SU-DHL-6 (cell line): ENCODE measurements around the gene RFC2.

Experiments used
- H2AFZ ChIP-seq: fragments of 200-600 bp; sonication (generic); 2 replicates; pipeline ENCODE4 v1.6.1; 2014; ENCODE audit warnings: low read depth, mild to moderate bottlenecking, moderate library complexity, mixed read lengths, antibody characterized with exemption, low read length; ENCODE audit not compliant: severe bottlenecking
- H3F3A ChIP-seq: fragments of 200-600 bp; shearing (Covaris generic); 2 replicates; pipeline ENCODE4 v1.6.0; 2016; ENCODE audit warnings: antibody characterized with exemption, mild to moderate bottlenecking; ENCODE audit not compliant: insufficient read depth
- H3K27ac ChIP-seq: fragments of 200-600 bp; sonication (generic); 2 replicates; pipeline ENCODE4 v1.5.1; 2016; ENCODE audit warnings: low read depth, mild to moderate bottlenecking, low read length, moderate library complexity, mixed read lengths
- H3K27me3 ChIP-seq: fragments of 200-600 bp; sonication (generic), shearing (Covaris generic); 2 replicates; pipeline ENCODE4 v1.6.0; 2014; ENCODE audit warnings: mild to moderate bottlenecking, low read length
- H3K36me3 ChIP-seq: fragments of 200-600 bp; sonication (generic); 2 replicates; pipeline ENCODE4 v1.6.1; 2014; ENCODE audit warnings: mild to moderate bottlenecking, low read length, mixed read lengths
- H3K4me2 ChIP-seq: fragments of 300-600, 200-600 bp; shearing (Covaris generic), sonication (generic); 2 replicates; pipeline ENCODE4 v1.6.0; 2014; ENCODE audit warnings: low read length, low read depth, mild to moderate bottlenecking; ENCODE audit not compliant: poor library complexity, severe bottlenecking
- H3K4me3 ChIP-seq: fragments of 200-600 bp; sonication (generic); 2 replicates; pipeline ENCODE4 v1.5.1; 2014; ENCODE audit warnings: antibody characterized with exemption, low read length, mild to moderate bottlenecking, mixed read lengths; ENCODE audit not compliant: insufficient read depth, poor library complexity, severe bottlenecking
- H3K79me2 ChIP-seq: fragments of 200-600 bp; sonication (generic); 2 replicates; pipeline ENCODE4 v1.6.1; 2014; ENCODE audit warnings: mild to moderate bottlenecking, low read length, moderate library complexity; ENCODE audit not compliant: insufficient read depth
- H3K9ac ChIP-seq: fragments of 200-600 bp; sonication (generic); 2 replicates; pipeline ENCODE4 v1.7.0; 2014; ENCODE audit warnings: mild to moderate bottlenecking, low read length
- H3K9me2 ChIP-seq: fragments of 200-600 bp; sonication (generic); replicated peaks from 2 replicates; pipeline ENCODE4 v1.6.1; 2014; ENCODE audit warnings: low read length; ENCODE audit not compliant: insufficient read depth
- H3K9me3 ChIP-seq: fragments of 200-600 bp; sonication (generic); 2 replicates; pipeline ENCODE4 v1.6.1; 2014; ENCODE audit warnings: low read length, mixed read lengths; ENCODE audit not compliant: insufficient read depth
- H4K20me1 ChIP-seq: fragments of 200-600 bp; sonication (generic); 2 replicates; pipeline ENCODE4 v1.6.1; 2014; ENCODE audit warnings: low read depth, mild to moderate bottlenecking, antibody characterized with exemption, low read length, moderate library complexity, mixed read lengths
- EZH2phosphoT487 ChIP-seq: fragments of 200-600 bp; sonication (generic), shearing (Covaris generic); conservative IDR thresholded peaks from 2 replicates; pipeline ENCODE4 v1.6.1; 2018; ENCODE audit warnings: mild to moderate bottlenecking, antibody characterized with exemption, low read length, moderate library complexity, mixed read lengths
- TF ChIP-seq, protein P1 (sequence below): fragments of 200-600 bp; sonication (generic); IDR thresholded peaks from one replicate; pipeline ENCODE4 v1.5.1; 2017; ENCODE audit warnings: antibody characterized with exemption, mild to moderate bottlenecking, low read length, moderate library complexity; ENCODE audit not compliant: insufficient read depth, poor library complexity, severe bottlenecking

RFC2 gene

DNA sequence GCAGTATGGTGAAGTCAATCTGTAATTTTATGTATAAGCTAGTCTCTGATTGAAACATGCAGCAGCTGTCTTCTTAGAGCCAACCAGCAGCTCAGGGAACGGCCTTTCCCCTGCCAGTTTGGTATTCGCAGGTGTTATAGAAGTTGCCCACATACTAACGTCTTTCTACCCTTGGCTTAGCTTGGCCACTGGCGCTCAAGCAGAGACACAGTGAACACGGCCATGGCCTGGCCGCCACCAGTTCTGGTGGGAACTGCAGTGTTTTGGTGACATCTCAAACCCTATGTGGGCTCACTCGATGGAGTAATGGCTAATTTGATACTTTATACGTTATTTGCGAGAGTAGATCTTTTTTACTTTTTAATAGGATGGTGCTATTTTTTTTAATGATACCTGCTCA, 63.0 kb downstream of the RFC2 start:
- TF ChIP-seq, protein P1, sequence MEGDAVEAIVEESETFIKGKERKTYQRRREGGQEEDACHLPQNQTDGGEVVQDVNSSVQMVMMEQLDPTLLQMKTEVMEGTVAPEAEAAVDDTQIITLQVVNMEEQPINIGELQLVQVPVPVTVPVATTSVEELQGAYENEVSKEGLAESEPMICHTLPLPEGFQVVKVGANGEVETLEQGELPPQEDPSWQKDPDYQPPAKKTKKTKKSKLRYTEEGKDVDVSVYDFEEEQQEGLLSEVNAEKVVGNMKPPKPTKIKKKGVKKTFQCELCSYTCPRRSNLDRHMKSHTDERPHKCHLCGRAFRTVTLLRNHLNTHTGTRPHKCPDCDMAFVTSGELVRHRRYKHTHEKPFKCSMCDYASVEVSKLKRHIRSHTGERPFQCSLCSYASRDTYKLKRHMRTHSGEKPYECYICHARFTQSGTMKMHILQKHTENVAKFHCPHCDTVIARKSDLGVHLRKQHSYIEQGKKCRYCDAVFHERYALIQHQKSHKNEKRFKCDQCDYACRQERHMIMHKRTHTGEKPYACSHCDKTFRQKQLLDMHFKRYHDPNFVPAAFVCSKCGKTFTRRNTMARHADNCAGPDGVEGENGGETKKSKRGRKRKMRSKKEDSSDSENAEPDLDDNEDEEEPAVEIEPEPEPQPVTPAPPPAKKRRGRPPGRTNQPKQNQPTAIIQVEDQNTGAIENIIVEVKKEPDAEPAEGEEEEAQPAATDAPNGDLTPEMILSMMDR = no peak
- H3K9me3 ChIP-seq = no peaks in the 10 kb centered on the region
- no peak overlapping the region for H3K4me3 ChIP-seq
- no peak overlapping the region for H3K9ac ChIP-seq
- no peak overlapping the region for H3K4me2 ChIP-seq
- H3K36me3 ChIP-seq = peaks cover 63% of the 10 kb centered on the region
- no peak overlapping the region for H3K27ac ChIP-seq
- H4K20me1 ChIP-seq = peaks cover 41% of the 10 kb centered on the region; the same call in 1 of the 2 replicates
- H3K79me2 ChIP-seq = peaks cover 40% of the 10 kb centered on the region
- H3K27me3 ChIP-seq = no peaks in the 10 kb centered on the region
- no peaks in the 10 kb centered on the region for H3K9me2 ChIP-seq
- H2AFZ ChIP-seq = no peak overlapping the region
- H3F3A ChIP-seq = no peaks in the 10 kb centered on the region

DNA sequence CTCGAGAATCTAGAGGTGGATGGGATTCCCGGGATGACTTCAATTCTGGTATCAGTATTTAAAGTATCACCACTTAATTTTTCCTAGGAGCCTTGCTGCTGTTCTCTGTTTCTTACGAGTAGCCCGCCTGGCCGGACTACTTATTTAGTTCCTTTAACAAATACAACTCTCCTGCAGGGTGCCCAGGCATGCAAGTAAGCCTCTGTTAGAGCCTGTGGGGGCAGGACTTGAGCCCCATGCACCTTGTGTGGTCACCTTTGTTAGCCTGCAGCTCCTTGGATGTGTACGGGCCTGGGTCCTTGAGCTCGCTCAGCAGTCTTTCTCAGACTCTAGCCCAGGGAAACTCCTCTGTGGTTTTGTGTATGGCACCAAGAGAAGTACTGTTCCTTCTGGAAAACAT, 63.9 kb downstream of the RFC2 start:
- no peaks in the 10 kb centered on the region for H3F3A ChIP-seq
- TF ChIP-seq, protein P1 = no peak
- no peak for TF ChIP-seq EZH2phosphoT487
- no peak overlapping the region for H3K9ac ChIP-seq
- no peak overlapping the region for H3K27ac ChIP-seq
- no peaks in the 10 kb centered on the region for H3K27me3 ChIP-seq
- no peak overlapping the region for H3K4me2 ChIP-seq
- no peaks in the 10 kb centered on the region for H3K9me3 ChIP-seq
- no peak overlapping the region for H3K4me3 ChIP-seq
- H3K36me3 ChIP-seq = peaks cover 66% of the 10 kb centered on the region
- H4K20me1 ChIP-seq = peaks cover 47% of the 10 kb centered on the region
- no peaks in the 10 kb centered on the region for H3K9me2 ChIP-seq
- H2AFZ ChIP-seq = no peak overlapping the region
- H3K79me2 ChIP-seq = peaks cover 49% of the 10 kb centered on the region

DNA sequence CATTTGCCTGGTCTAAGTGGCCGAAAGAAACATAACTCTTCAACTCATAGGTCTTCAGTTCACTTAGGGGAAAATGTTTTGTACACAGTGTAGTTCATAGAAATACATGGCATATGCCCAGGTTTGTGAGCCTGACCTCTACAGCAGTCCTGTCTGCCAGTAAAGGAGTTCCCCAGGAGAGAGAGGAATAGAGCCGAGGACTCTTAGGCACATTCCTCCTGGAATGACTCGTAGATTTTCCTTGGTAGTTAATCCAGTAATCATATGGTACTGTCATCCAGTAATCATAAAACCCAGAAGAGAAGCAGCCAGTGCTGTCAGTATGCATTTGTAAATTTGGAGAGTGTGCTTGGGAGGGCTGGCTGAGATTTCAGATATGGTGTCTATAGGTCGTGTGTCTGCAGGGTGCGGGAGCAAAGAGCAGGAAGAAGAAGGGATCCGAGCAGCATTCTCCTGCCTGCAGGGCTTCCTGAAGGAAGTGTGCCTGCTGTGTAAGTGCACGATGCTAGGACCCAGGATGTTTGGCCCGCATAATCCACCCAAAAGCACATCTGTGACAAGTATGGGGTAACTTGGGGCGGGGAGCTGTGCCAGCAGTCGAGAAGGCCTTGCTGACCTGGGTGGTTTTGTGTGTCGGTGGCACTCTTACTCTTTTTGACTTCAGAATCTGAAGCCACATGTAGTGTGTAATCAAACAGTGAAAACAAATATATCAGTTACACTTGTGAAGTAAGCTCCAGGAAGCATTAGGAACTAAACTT, 66.1 kb downstream of the RFC2 start:
- H2AFZ ChIP-seq = no peak overlapping the region
- no peaks in the 10 kb centered on the region for H3F3A ChIP-seq
- no peaks in the 10 kb centered on the region for H3K27me3 ChIP-seq
- H3K36me3 ChIP-seq = peaks cover 60% of the 10 kb centered on the region
- TF ChIP-seq, protein P1 = no peak
- no peak for TF ChIP-seq EZH2phosphoT487
- H3K9me2 ChIP-seq = no peaks in the 10 kb centered on the region
- no peak overlapping the region for H3K27ac ChIP-seq
- no peak overlapping the region for H3K9ac ChIP-seq
- peaks cover 70% of the 10 kb centered on the region for H3K79me2 ChIP-seq
- no peaks in the 10 kb centered on the region for H3K9me3 ChIP-seq
- H3K4me3 ChIP-seq = no peak overlapping the region
- H3K4me2 ChIP-seq = no peak overlapping the region
- peaks cover 59% of the 10 kb centered on the region for H4K20me1 ChIP-seq
